Activated CD4-positive, alpha-beta T cell treated with anti-CD3 and anti-CD28 coated beads, Interleukin-2, amount 50 U/mL, for 24 hours (primary cell): ENCODE measurements around the gene PRDM11.
A peak's percentile ranks its signal among the peaks of the same experiment; 100 is the strongest.

Source experiments
- DNase-seq, 2 donors: peaks; one replicate each; pipeline ENCODE4 v3.0.0-alpha.2; 2020; ENCODE audit warnings: low read depth in 1 of 2, low spot score in 1 of 2

Gene PRDM11

DNA sequence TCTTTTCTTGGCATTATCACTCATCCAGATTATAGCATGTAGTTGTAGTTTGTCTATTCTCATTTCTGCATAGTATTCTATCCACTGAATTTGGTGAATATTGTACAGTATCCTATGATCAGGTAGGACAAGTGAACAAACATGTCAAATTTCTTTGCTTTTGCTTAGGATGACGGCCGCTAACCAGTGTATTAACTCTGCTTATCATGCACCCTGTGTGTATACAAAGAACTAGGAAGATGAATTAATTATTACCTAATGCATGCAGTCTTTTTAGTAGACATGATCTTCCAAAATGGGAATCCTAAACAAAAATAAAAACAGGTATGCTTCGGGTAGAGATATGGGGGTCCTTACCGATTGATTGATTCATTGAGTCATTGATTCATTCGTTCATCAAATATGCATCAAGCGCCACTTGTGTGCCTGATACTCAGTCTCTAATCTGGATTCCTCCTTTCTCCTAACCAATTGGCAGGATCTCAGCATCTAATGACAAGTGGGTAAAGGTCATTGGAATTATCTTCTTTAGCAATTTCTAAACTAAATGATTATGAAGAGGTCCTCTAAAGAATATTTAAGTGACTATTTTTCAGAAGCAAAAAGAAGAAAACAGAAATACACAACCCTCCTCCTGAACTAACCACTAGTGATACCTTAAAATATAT, 27.9 kb downstream of the PRDM11 start:
- no peak for DNase-seq

DNA sequence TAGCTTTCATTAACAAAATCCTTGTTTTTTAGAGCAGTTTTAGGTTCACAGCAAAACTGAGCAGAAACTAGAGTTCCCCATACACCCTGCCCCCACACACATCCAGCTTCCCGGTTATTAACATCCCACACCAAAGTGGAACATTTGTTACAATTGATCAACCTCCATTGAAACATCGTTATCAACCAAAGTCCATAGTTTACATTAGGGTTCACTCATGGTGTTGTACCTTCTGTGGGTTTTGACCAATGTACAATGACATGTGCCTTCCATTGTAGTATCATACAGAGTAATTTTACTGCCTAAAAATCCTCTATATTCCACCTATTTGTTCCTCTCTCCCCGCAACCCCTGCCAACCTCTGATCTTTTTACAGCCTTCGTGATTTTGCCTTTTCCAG, 28.5 kb downstream of the PRDM11 start:
- no peak for DNase-seq

GRCh38 chr11:45176996-45177395, 30.6 kb downstream of the PRDM11 start:
- DNase-seq, result no peak

DNA sequence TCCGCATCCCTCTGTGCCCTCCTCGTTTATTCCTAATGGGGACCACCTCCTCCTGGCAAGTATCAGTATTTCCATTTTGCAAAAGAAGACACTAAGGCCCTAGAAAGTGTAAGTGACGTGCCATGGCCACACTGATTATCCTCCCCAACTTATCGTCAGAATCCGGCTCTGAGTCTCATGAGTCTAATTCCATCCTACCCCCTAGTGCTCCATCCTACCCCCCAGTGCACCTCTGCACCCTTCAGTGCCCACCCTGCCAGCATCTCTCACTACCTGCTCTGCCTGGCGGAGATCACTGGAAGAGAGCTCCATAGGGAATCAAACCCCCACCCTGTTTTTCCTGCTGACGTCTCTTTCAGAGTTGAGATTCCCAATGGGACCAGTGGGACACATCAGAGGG, 31.8 kb downstream of the PRDM11 start:
- DNase-seq, result no peak

DNA sequence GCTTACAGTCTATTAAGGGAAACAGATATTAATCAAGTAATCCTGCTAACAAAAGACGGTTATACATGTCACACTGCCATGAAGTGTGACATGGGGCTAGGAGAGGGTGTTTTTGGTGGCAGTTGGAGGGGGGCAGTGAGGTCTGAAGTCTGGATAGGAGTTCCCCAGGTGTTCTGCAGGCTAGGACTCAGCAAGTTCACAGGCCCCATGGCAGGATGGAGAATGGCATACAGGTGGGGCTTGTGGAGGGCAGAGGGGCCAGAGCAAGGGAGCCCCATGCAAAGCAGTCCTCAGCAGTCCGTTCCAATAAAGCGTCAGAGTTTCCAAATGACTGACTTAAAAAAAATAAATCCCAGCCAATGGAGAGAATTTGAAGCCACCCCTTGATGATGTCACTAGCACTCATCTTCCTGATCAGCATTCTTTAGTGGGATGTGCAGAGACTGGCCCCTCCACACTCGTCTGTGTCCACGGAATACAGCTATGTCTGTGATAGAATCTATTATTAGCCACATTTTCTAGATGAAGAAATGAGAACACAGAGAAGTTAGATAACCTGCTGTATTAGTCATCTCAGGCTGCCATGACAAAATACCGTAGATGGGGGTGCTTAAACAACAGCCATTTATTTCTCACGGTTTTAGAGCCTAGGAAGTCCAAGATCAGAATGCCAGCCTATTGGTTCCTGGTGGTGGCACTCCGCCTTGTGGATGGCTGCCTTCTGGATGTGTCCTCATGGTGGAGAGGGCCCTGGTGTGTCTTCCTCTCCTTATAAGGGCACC, 32.6 kb downstream of the PRDM11 start:
- no peak for DNase-seq

DNA sequence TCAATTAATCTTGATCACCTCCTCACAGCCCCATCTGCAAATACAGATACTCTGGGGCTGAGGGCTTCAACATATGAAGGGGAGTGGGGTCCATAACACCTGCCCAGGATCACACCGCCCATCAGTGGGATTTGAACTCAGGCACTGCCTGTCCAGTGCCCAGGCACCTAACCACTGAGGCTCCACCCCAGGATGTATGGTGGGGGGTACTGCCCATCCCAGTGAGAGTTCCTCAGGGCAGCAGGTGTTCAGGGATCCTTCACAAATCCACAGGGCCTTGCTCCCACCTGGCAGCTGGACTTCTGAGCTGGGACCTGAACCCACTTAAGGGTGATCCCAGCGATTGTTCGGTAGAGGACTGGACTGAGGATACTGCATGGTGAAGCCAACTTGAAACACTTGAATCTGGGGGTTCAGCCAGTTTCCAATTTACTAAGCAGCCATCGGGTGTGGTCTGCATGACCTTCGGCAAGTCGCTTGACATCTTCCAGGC, 33.3 kb downstream of the PRDM11 start:
- DNase-seq, result no peak

DNA sequence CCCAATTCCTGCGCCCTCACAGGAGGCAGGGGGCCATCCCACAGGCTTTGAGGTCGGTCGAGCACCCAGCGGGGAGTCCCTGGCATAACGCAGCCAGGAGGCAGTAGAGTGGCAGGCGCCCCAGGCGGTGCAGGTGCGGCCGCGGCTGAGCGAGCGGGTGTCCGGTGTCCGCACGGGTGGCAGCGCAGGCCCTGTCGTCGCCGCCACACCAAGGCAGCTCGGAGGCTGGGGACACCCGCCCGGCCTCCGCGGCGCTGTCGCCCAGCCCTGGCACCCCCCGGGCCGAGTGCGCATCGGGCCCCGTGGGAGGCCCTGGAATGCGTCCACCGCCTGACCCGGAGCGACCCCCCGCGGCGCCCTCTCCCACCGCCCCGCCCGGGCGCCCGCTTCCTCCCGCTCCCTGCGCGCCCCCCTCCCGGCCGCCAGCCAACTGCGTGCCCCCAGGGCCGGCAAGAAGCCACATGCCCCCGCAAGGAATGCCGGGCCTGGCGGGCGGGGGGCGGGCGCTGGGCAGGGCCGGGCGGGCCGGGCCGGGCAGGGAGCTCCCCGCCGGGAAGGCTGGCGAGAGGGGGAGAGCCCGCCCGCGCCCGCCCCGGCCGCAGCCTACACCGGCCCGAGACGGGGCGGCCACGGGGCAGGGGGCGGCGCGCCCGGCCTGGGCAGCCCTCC, 33.9 kb downstream of the PRDM11 start:
- no peak for DNase-seq

DNA sequence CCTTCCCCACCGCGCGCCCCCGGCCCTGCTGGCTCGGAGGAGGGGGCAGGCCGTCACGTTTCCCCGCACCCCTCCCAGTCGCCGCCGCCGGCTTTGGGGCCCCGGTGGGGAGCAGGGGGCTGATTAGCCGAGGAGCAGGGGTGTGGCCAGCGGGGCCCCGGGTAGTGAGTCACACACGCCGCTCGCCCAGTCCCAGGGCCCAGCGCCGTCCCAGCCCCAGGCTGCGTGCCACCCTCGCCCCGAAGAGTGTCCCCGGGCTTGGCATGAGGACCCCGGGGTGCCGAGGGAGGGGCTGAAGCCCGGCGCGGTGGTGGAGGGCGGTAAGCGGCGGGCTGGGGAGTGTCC, 34.4 kb downstream of the PRDM11 start:
- peak in 1 of 2 donors; percentile 7 for DNase-seq

DNA sequence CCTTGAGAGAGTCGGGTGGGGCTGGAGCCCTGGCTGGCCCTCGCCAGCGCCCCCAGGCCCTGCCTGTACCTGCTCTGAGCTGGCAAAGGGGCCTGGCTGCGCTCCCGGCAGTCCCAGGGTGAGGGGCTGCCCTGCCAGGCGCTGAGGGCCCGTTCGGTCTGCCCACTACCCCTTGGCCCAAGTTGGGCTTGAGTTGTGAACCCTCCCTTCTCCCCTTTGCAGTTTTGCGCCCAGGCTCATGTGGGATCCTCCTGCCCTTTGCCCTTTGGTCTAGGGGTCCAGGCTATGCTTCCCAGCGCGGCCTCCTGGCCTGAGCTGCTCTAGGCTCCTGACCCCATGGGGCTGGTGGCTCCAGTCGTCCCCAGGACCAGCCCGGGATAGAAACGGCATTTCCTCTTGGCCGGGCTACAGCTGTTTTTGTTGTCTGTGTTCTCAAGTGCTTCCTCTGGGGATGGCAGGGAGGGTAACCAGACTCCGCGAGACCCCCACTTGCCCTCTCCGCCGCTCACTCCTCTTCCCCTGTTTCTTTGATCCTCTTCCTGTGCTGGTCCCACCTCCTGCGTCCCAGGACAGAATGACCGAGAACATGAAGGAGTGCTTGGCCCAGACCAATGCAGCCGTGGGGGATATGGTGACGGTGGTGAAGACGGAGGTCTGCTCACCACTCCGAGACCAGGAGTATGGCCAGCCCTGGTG, 34.9 kb downstream of the PRDM11 start:
- no peak for DNase-seq

DNA sequence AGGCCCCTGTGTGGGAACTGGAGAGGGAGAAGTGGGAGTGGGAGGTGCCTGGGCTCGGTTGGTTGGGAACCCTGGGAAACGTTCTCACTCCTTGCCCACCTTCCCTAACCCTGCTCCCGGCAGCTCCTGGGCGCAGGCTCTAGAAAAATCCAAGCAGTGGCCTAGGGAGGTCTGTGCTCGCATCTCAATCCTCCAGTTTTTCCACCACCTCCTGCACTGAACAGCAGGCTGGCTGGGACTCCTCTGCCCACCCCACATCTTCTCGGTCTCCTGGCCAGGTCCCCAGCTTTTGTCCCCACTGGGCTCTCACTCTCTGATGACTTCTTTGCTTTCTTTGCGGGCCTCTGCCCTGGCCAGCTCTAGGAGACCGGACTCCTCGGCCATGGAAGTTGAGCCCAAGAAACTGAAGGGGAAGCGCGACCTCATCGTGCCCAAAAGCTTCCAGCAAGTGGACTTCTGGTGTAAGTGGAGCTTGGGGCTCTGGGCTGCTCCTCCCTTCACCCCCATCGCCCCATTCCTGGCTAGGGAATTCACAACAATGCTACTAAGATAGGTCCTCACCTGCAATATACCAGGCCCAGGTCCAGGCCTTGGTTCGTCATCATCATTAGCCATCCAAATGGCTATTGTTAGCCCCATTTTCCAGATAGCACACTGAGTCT, 35.6 kb downstream of the PRDM11 start:
- DNase-seq, result no peak

GRCh38 chr11:45182902-45183301, 36.5 kb downstream of the PRDM11 start:
- no peak for DNase-seq

- DNase-seq, result no peak
Measured at GRCh38 chr11:45184640-45185039, 38.2 kb downstream of the PRDM11 start.

DNA sequence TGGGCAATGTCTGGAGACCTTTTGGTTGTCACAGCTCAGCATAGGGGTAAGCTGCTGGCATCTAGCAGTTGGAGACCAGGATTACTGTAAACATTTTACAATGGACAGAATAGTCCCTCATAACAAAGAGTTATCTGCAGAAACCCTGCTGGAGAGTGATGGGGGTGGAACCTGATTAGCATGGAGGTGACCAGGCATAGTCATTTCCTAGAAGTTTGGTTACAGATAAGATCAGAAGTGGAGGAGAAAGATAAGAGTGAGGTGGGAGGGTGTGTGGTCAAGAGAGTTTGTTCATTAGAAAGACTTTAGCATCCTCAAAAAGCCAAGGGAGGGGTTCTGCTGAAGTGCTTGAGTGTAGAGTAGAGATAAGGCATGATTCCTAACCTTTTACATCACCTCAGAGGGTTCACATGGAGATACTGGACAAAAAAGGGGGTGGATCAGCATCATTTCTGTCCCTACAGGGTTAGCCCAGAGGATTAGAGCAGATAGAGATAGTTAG, 38.8 kb downstream of the PRDM11 start:
- DNase-seq, result no peak

DNA sequence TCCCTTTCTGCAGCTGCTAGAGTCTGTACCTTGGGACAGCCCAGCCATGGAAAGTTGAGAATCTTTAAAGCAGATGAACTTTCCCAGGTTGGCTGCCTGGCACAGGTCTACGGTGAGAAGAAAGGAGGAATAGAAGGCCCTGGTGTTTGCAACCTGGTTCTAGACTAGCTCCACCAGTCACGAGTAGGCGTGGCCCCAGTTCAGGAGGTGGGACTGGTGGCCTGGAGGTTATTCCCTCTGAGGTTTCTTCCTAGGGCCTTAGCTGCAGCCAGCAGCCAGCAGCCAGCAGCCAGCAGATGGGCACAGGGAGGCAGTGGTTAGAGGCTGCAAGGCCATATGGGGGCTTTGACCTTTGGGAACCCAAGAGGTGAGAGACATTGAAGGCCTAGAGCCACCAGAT, 40.9 kb downstream of the PRDM11 start:
- no peak for DNase-seq

GRCh38 chr11:45188127-45188526, 41.7 kb downstream of the PRDM11 start:
- no peak for DNase-seq

GRCh38 chr11:45189230-45189629, 42.8 kb downstream of the PRDM11 start:
- no peak for DNase-seq

- DNase-seq, result no peak
Measured at GRCh38 chr11:45193695-45194094, 47.3 kb downstream of the PRDM11 start.

- no peak for DNase-seq
Measured at GRCh38 chr11:45204761-45205160, 58.3 kb downstream of the PRDM11 start.

GRCh38 chr11:45205978-45206377, 59.5 kb downstream of the PRDM11 start:
- DNase-seq, result no peak

GRCh38 chr11:45208135-45208534, 61.7 kb downstream of the PRDM11 start:
- no peak for DNase-seq
